Ascending aorta (tissue), 1 donor: Measurements from ENCODE around the gene ABT1. TPM values are rescaled to one million over a fixed set of nuclear protein-coding genes. Genes with fewer than 3 reads are reported as not detected.

Experiments used
- total RNA-seq: library from RNA; depleted of rRNA; stranded (reverse); fragments of >200 nt; gene quantifications from one replicate; pipeline ENCODE4 v1.1.0, GENCODE V29; 2016

Gene ABT1
- total RNA-seq, 1 donor from 2014 or later: 20.1 TPM

Other genes starting within 250 kb of the ABT1 start
- 17.2 TPM for gene BTN3A2, start 231.8 kb upstream of the ABT1 start, total RNA-seq
- gene BTN2A2, start 213.8 kb upstream of the ABT1 start, total RNA-seq: 22.5 TPM
- gene BTN3A1, start 194.7 kb upstream of the ABT1 start, total RNA-seq: 7.7 TPM
- 16.9 TPM for gene BTN3A3, start 156.4 kb upstream of the ABT1 start, total RNA-seq
- 8.3 TPM for gene BTN2A1, start 139.0 kb upstream of the ABT1 start, total RNA-seq
- not detected for gene BTN1A1, start 96.7 kb upstream of the ABT1 start, total RNA-seq
- gene HMGN4, start 58.6 kb upstream of the ABT1 start, total RNA-seq: 20.6 TPM
- gene ZNF322, start 62.8 kb downstream of the ABT1 start, total RNA-seq: 12.3 TPM